Measurements from ENCODE around the gene PCNX1.

PCNX1 gene

DNA sequence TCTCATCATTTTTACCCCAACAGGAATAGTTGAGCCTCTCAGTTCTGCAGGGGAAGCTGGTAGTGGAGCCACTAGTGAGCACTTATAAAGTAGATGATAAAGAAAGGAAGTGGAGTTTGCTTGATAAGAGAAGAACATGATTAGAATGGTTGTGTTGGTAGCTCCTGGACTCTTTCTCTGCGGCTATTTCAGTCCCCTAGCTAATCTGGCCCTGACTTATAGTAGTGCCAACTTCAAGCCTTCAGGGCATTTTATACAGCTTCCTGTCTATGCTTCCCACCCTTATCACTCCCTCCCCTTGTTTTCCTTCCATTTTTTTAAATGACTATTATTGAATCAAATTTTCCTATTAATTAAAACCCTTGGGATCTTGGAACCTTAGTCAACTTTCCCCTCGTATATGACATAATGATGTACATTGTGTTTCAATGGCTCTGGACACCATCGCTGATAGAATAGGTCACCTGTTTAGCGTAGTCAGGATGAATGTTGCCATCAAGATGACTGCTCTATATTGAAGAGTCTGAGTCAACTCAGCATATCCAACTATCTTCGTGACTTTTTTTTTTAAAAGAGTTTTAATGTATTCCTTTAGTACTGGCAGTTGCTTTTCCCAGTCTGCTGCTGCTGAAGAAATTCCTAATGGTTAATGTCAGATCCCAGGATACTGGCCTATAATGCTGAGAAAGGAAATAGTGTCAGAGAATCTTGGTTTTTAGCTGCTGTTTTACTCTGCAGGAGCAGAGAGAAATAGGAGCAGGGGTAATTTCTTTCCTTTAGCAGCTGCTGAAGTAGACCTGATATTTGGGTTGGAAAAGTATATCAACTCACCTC, 16.2 kb upstream of the PCNX1 start:
- TF ChIP-seq, protein P1, sequence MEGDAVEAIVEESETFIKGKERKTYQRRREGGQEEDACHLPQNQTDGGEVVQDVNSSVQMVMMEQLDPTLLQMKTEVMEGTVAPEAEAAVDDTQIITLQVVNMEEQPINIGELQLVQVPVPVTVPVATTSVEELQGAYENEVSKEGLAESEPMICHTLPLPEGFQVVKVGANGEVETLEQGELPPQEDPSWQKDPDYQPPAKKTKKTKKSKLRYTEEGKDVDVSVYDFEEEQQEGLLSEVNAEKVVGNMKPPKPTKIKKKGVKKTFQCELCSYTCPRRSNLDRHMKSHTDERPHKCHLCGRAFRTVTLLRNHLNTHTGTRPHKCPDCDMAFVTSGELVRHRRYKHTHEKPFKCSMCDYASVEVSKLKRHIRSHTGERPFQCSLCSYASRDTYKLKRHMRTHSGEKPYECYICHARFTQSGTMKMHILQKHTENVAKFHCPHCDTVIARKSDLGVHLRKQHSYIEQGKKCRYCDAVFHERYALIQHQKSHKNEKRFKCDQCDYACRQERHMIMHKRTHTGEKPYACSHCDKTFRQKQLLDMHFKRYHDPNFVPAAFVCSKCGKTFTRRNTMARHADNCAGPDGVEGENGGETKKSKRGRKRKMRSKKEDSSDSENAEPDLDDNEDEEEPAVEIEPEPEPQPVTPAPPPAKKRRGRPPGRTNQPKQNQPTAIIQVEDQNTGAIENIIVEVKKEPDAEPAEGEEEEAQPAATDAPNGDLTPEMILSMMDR (IDR thresholded peaks at IDR 0.05; ENCODE audit: extremely low read depth, missing control alignments): no peak
- no peak for DNase-seq (ENCODE audit: low spot score)

GRCh38 chr14:70891737-70892136, 15.5 kb upstream of the PCNX1 start:
- TF ChIP-seq, protein P1 (IDR thresholded peaks at IDR 0.05; ENCODE audit: extremely low read depth, missing control alignments): no peak
- DNase-seq (ENCODE audit: low spot score): no peak

DNA sequence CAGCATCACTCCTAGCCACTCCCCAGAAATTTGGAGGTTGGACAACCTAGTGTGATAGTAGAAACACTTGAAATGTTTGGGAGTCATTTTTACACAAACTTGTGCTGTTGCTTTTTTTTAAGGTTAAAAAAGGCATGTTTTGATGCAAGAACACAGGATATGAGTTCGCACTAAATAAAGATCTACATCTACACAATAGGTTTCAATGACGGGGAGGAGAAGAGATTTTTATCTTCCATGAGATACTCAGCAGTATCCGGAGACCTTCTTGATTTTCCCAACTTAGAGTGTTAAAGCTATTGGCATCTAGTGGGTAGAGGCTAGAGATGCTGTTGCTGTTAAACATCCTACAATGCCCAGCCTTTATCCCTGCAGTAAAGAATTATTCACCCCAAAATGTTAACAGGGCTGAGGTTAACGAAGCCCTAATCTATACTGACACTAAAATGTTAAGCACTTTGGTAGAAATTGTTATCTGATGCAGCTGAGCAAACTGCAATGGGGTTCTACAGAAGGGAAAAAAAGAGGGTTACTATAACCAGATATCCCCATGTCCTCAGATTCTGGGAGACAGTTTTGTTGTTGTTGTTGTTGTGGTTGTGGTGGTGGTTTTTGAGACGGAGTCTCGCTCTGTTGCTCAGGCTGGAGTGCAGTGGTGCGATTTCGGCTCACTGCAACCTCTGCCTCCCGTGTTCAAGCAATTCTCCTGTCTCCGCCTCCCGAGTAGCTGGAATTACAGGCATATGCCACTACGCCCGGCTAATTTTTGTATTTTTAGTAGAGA, 14.0 kb upstream of the PCNX1 start:
- no peak for DNase-seq (ENCODE audit: low spot score)
- TF ChIP-seq, protein P1 (IDR thresholded peaks at IDR 0.05; ENCODE audit: extremely low read depth, missing control alignments): no peak

- TF ChIP-seq, protein P1 (IDR thresholded peaks at IDR 0.05; ENCODE audit: extremely low read depth, missing control alignments): no peak
- peak; percentile 37 for DNase-seq (ENCODE audit: low spot score)
These were observed 13.4 kb upstream of the PCNX1 start for GRCh38 chr14:70893858-70894291.

- TF ChIP-seq, protein P1 (IDR thresholded peaks at IDR 0.05; ENCODE audit: extremely low read depth, missing control alignments): no peak
- DNase-seq (ENCODE audit: low spot score): no peak
These were observed 12.4 kb upstream of the PCNX1 start for GRCh38 chr14:70894868-70895267.

- TF ChIP-seq, protein P1 (IDR thresholded peaks at IDR 0.05; ENCODE audit: extremely low read depth, missing control alignments): no peak
These were observed 10.9 kb upstream of the PCNX1 start for GRCh38 chr14:70896317-70896716.

GRCh38 chr14:70896981-70897380, 10.3 kb upstream of the PCNX1 start:
- no peak for DNase-seq (ENCODE audit: low spot score)
- TF ChIP-seq, protein P1 (IDR thresholded peaks at IDR 0.05; ENCODE audit: extremely low read depth, missing control alignments): no peak

More at GRCh38 chr14:70896317-70896716, 10.9 kb upstream of the PCNX1 start:
- DNase-seq (ENCODE audit: low spot score): no peak
